D721Med (cell line): ENCODE data around the gene HNRNPA1.

Experiments
- DNase-seq: peaks from one replicate; pipeline ENCODE4 v3.0.0; 2011; ENCODE audit warnings: low spot score; ENCODE audit not compliant: insufficient read length
- FAIRE-seq: peaks from 2 replicates; lab custom pipeline; 2011; peaks lifted over from hg19 to GRCh38; lab: Jason Lieb, UNC
- CTCF ChIP-seq: IDR thresholded peaks from 2 replicates; pipeline ENCODE4 v1.5.1; 2012; ENCODE audit warnings: mild to moderate bottlenecking, control low read depth; ENCODE audit not compliant: insufficient read depth; ENCODE audit errors: missing control alignments

HNRNPA1 gene

GRCh38 chr12:54246011-54246641 is 34.4 kb upstream of the HNRNPA1 start:
- DNase-seq, result no peak
- no peak for FAIRE-seq
- TF ChIP-seq CTCF, result no peak

- DNase-seq (no peak), FAIRE-seq (no peak)
- TF ChIP-seq CTCF, result no peak
Observed at GRCh38 chr12:54249489-54249888, 31.0 kb upstream of the HNRNPA1 start.

- no peak for DNase-seq
- no peak for FAIRE-seq
Observed at GRCh38 chr12:54251667-54252284, 28.8 kb upstream of the HNRNPA1 start.

GRCh38 chr12:54253240-54253639 is 27.3 kb upstream of the HNRNPA1 start:
- DNase-seq (no peak), FAIRE-seq (no peak)
- TF ChIP-seq CTCF, result no peak

More at GRCh38 chr12:54251667-54252284, 28.8 kb upstream of the HNRNPA1 start:
- peak; percentile 73 for TF ChIP-seq CTCF

GRCh38 chr12:54257332-54257731 is 23.2 kb upstream of the HNRNPA1 start:
- no peak for TF ChIP-seq CTCF
- DNase-seq (no peak), FAIRE-seq (no peak)

GRCh38 chr12:54258201-54258681 is 22.3 kb upstream of the HNRNPA1 start:
- FAIRE-seq (no peak), DNase-seq (no peak)
- no peak for TF ChIP-seq CTCF

- DNase-seq (no peak), FAIRE-seq (peak; percentile 44)
- no peak for TF ChIP-seq CTCF
Observed at GRCh38 chr12:54259194-54260011, 21.1 kb upstream of the HNRNPA1 start.
